Parathyroid adenoma (tissue), 2 donors: ENCODE measurements around the gene LAGE3.
A peak's percentile ranks its signal among the peaks of the same experiment; 100 is the strongest.

Experiments
- H2AFZ ChIP-seq: fragments of 300-600 bp; sonication (generic); one replicate; pipeline ENCODE4 v1.7.0; 2017; ENCODE audit warnings: antibody characterized with exemption, mild to moderate bottlenecking
- H3K27ac ChIP-seq: fragments of 300-600 bp; sonication (generic); one replicate; pipeline ENCODE4 v1.7.0; 2017
- H3K27me3 ChIP-seq: fragments of 300-600 bp; sonication (generic); one replicate; pipeline ENCODE4 v1.7.0; 2017; ENCODE audit warnings: low read length; ENCODE audit not compliant: control insufficient read depth, insufficient read depth
- H3K36me3 ChIP-seq: fragments of 300-600 bp; sonication (generic); one replicate; pipeline ENCODE4 v1.7.0; 2017; ENCODE audit warnings: low read length; ENCODE audit not compliant: control insufficient read depth, insufficient read depth
- H3K4me1 ChIP-seq: fragments of 300-600 bp; sonication (generic); one replicate; pipeline ENCODE4 v1.7.0; 2017; ENCODE audit warnings: control low read depth
- H3K4me2 ChIP-seq: fragments of 300-600 bp; sonication (generic); one replicate; pipeline ENCODE4 v1.7.0; 2017; ENCODE audit warnings: low read length
- H3K4me3 ChIP-seq: fragments of 300-600 bp; sonication (generic); one replicate; pipeline ENCODE4 v1.7.0; 2017; ENCODE audit warnings: low read depth, low read length
- H3K79me2 ChIP-seq: fragments of 300-600 bp; sonication (generic); one replicate; pipeline ENCODE4 v1.7.0; 2017; ENCODE audit warnings: control low read depth
- H3K9ac ChIP-seq: fragments of 300-600 bp; sonication (generic); one replicate; pipeline ENCODE4 v1.7.0; 2017; ENCODE audit warnings: mild to moderate bottlenecking
- H3K9me3 ChIP-seq: fragments of 300-600 bp; sonication (generic); one replicate; pipeline ENCODE4 v1.7.0; 2017; ENCODE audit warnings: low read length; ENCODE audit not compliant: control insufficient read depth
- TF ChIP-seq, protein P1 (sequence below): fragments of 300-600 bp; sonication (generic); IDR thresholded peaks from one replicate; pipeline ENCODE4 v1.7.0; 2017; ENCODE audit warnings: antibody characterized with exemption, mild to moderate bottlenecking
- donor health status: primary hyperparathyroidism.

LAGE3 gene

DNA sequence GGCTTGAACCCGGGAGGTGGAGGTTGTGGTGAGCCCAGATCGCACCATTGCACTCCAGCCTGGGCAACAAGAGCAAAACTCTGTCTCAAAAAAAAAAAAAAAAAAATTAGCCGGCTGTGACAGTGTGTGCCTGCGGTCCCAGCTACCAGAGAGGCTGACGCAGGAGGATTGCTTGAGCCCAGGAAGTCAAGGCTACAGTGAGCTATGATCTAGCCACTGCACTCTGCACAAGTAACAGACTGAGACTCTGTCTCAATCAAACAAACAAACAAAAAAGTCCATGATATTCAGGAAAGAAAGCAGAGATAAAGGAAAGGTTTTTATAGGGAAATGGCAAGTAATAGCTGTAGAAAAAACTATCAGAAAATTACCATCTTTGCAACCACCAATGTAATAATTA, 2.1 kb upstream of the LAGE3 start:
- TF ChIP-seq, protein P1, sequence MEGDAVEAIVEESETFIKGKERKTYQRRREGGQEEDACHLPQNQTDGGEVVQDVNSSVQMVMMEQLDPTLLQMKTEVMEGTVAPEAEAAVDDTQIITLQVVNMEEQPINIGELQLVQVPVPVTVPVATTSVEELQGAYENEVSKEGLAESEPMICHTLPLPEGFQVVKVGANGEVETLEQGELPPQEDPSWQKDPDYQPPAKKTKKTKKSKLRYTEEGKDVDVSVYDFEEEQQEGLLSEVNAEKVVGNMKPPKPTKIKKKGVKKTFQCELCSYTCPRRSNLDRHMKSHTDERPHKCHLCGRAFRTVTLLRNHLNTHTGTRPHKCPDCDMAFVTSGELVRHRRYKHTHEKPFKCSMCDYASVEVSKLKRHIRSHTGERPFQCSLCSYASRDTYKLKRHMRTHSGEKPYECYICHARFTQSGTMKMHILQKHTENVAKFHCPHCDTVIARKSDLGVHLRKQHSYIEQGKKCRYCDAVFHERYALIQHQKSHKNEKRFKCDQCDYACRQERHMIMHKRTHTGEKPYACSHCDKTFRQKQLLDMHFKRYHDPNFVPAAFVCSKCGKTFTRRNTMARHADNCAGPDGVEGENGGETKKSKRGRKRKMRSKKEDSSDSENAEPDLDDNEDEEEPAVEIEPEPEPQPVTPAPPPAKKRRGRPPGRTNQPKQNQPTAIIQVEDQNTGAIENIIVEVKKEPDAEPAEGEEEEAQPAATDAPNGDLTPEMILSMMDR = no peak
- no peak overlapping the region for H3K27ac ChIP-seq
- no peaks in the 10 kb centered on the region for H3K79me2 ChIP-seq
- no peak overlapping the region for H2AFZ ChIP-seq
- H3K36me3 ChIP-seq = no peaks in the 10 kb centered on the region
- no peaks in the 10 kb centered on the region for H3K9me3 ChIP-seq
- no peak overlapping the region for H3K9ac ChIP-seq
- no peaks in the 10 kb centered on the region for H3K4me1 ChIP-seq
- no peak overlapping the region for H3K4me2 ChIP-seq
- no peaks in the 10 kb centered on the region for H3K27me3 ChIP-seq
- no peak overlapping the region for H3K4me3 ChIP-seq

DNA sequence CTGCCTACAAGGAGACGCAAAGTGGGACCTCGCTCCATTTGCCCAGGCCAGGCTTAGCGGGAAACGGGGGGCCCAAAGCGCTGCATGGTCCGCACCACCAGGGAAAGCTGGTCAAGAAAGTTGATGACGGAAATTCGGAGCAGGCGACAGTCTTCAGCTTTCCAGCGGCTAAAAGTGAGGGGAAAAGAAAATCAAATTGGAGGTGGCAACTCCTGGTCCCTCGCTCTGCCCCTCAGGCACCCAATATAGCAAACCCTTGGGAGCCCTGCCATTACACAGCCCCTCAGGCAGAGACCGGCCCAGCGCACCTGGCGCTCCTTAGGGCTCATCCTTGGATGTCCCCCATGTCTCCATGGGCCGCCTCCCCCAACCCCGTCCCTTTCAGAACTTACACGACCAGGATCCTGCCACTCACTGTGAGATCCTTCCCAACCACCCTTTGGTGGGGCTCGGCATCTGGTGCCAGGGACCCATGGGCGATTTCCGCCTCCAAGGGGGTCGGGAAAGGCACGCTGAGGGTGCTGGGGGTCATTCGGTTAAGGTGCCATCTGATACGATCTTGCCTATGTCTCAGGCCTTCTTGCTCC, 1.1 kb downstream of the LAGE3 start:
- Histone ChIP-seq H3K4me2 (peak overlapping the region; percentile 74), H3K4me3 (peak overlapping the region; percentile 60), H3K36me3 (no peaks in the 10 kb centered on the region), H3K27ac (peak overlapping the region; percentile 68), H3K79me2 (no peaks in the 10 kb centered on the region), H3K4me1 (no peaks in the 10 kb centered on the region), H3K9ac (no peak overlapping the region), H2AFZ (peak overlapping the region; percentile 86), H3K27me3 (no peaks in the 10 kb centered on the region), H3K9me3 (no peaks in the 10 kb centered on the region)
- TF ChIP-seq, protein P1 = no peak

DNA sequence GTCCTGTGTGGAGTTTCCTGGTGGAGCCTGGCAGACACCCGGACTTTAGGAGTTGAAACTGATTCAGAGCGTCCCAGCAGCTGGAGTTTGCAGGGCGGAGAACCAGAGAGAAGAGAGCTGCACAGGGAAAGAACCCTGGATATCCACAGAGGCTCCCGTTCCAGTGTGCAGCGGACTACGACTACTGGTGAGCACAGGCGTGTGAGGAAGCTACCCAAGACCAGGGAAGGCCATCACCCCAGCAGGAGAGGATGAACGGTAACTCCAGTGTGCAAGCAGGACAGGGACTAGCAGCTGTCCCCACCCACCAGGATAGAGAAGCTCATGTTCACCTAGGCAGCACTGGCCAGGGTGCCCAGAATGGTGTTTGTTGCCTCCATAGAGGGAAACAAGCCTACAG, 2.3 kb downstream of the LAGE3 start:
- H3K36me3 ChIP-seq = no peaks in the 10 kb centered on the region
- H3K27ac ChIP-seq = no peak overlapping the region
- TF ChIP-seq, protein P1 = no peak
- H3K4me3 ChIP-seq = no peak overlapping the region
- H2AFZ ChIP-seq = no peak overlapping the region
- no peak overlapping the region for H3K9ac ChIP-seq
- H3K9me3 ChIP-seq = no peaks in the 10 kb centered on the region
- no peaks in the 10 kb centered on the region for H3K27me3 ChIP-seq
- H3K4me2 ChIP-seq = no peak overlapping the region
- no peaks in the 10 kb centered on the region for H3K4me1 ChIP-seq
- H3K79me2 ChIP-seq = no peaks in the 10 kb centered on the region

DNA sequence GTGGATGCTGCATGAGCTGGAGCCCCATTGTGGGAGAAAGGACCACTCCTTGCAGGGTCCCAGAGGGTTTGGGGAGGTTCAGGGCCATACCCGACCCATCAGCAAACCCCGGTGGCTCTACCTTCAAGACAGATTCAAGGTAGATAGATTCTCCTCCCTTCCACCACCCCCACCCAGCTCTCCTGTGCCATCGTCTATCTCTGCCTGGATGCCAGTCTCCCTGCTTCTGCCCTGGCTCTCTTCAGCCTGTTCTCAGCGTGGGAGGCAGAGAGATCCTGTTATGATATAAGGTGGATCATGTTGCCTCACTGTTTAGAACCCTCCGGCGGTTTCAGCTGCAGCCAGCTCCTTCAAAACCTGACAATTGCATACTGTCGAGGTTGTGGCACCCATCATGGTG, 5.4 kb downstream of the LAGE3 start:
- no peak overlapping the region for H3K9ac ChIP-seq
- no peaks in the 10 kb centered on the region for H3K4me1 ChIP-seq
- H3K27me3 ChIP-seq = no peaks in the 10 kb centered on the region
- H3K9me3 ChIP-seq = no peaks in the 10 kb centered on the region
- no peak overlapping the region for H2AFZ ChIP-seq
- TF ChIP-seq, protein P1 = no peak
- no peak overlapping the region for H3K4me3 ChIP-seq
- no peak overlapping the region for H3K4me2 ChIP-seq
- no peak overlapping the region for H3K27ac ChIP-seq
- H3K36me3 ChIP-seq = no peaks in the 10 kb centered on the region
- H3K79me2 ChIP-seq = no peaks in the 10 kb centered on the region
